SJSA1 (cell line): Measurements from ENCODE around the gene AKR1D1. TPM values are rescaled to one million over a fixed set of nuclear protein-coding genes. Genes with fewer than 3 reads are reported as not detected.

Experiments used
- total RNA-seq: library from RNA; depleted of rRNA; stranded (reverse); fragments of >200 nt; shearing (Covaris generic); gene quantifications from 2 replicates; pipeline ENCODE4 v1.2.3, GENCODE V29; 2014; rRNA removed

The AKR1D1 gene
- total RNA-seq, 1 experiment from 2014 or later, result not detected

Other genes starting within 250 kb of the AKR1D1 start
- gene DGKI, start 229.5 kb upstream of the AKR1D1 start, total RNA-seq, result 1.6 and 2.9 TPM in 2 replicates
- gene CREB3L2, start 74.4 kb upstream of the AKR1D1 start, total RNA-seq, result 9.8 and 16.0 TPM in 2 replicates